ENCODE measurements around the gene SAMD4B. TPM values are rescaled to one million over a fixed set of nuclear protein-coding genes. Genes with fewer than 3 reads are reported as not detected.

Gene SAMD4B
- total RNA-seq, 4 donors from 2014 or later, result 60.7 to 102 (median 77.1) TPM

DNA sequence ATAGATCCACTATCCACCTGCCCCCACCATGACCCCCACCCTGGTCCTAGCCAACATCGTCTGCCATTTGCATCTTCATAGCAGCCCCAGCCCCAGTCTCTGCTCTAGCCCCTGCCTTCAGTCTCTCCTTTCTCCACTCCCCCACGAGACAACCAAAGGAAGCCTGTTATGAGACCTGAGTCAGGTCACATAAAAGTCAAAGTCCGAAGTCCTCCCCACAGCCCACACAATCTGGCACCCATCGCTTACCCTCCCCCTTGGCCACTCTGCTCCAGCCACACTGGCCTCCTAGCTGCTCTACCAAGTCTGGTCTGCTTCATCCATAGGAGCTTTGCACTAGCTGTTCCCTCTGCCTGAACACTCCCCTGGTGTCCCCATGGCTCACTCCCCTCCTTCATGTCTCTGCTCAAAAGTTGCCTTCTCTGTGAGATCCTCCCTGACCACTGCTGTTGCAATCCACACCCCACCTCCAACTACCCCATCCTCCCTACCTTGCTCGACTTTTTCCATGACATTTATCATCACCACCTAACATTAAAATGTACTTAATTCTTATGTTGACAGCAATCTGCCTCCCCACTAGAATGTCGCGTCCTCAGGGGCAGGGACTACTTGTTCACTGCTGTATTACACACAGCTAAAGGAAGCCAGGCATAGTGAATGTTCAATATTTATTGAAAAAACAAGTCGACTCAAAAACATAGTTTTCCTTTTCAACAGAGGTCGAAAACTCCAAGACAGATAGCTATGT lies 69.0 kb downstream of the SAMD4B start:
- intact Hi-C loops (cut with DNase I; ENCODE audit: low total_unique reads), result no loop called here
- WGBS, 2 donors (ENCODE audit: low coverage in 1 of 2), result 6 to 14% methylated on average over 6 to 9 of the region's 9 CpGs

DNA sequence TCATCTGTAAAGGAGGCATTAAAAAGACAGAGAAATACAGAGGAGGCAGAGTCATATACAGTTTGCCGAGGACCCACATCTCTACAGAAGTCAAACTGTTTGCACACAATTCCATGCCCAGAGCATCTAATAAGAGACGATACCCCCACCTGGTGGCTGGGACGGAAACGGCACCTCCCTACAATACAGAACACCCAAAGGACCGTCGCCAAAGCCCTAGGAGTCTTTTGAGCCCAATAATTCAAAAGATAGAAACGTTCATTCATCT lies 69.5 kb downstream of the SAMD4B start:
- Histone ChIP-seq H3K4me3 (peak overlapping the region in 3 of 4 donors; percentile 10 to 84 (median 66)), H3K27ac (peak overlapping the region; percentile 98 to 100 (median 99)), H3K4me1 (peaks cover 11 to 52% (median 39%) of the 10 kb centered on the region in 4 donors), H3K27me3 (peaks cover 17% of the 10 kb centered on the region), H3K36me3 (peaks cover 0 to 14% (median 8%) of the 10 kb centered on the region in 4 donors), H3K9me3 (no peaks in the 10 kb centered on the region)
- TF ChIP-seq, protein P1, sequence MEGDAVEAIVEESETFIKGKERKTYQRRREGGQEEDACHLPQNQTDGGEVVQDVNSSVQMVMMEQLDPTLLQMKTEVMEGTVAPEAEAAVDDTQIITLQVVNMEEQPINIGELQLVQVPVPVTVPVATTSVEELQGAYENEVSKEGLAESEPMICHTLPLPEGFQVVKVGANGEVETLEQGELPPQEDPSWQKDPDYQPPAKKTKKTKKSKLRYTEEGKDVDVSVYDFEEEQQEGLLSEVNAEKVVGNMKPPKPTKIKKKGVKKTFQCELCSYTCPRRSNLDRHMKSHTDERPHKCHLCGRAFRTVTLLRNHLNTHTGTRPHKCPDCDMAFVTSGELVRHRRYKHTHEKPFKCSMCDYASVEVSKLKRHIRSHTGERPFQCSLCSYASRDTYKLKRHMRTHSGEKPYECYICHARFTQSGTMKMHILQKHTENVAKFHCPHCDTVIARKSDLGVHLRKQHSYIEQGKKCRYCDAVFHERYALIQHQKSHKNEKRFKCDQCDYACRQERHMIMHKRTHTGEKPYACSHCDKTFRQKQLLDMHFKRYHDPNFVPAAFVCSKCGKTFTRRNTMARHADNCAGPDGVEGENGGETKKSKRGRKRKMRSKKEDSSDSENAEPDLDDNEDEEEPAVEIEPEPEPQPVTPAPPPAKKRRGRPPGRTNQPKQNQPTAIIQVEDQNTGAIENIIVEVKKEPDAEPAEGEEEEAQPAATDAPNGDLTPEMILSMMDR (IDR thresholded peaks at IDR 0.05), result peak; percentile 84 to 100 (median 94)
- TF ChIP-seq POLR2AphosphoS5 (IDR thresholded peaks at IDR 0.05), result peak in 1 of 3 donors; percentile 97
- TF ChIP-seq POLR2A (IDR thresholded peaks at IDR 0.05), result no peak
- intact Hi-C loops (cut with DNase I; ENCODE audit: low total_unique reads), result loop anchor here (2.0 kb wide), 1 partner anchor 13 kb away; no protein-coding TSS in a partner anchor
- DNase-seq, result peak; percentile 96
- 0% methylated on average over 1 to 7 of the region's 7 CpGs for WGBS, 2 donors (ENCODE audit: low coverage in 1 of 2)
- in situ Hi-C loops (cut with MboI; ENCODE audit: low pct_ligation_motif_present in 1 of 4, low pct_unique_long_range_greater_than_20kb in 1 of 4, low sequenced_read_pairs in 3 of 4), result no loop called here

More for the DNA sequence above, 69.0 kb downstream of the SAMD4B start:
- in situ Hi-C loops (cut with MboI; ENCODE audit: low pct_ligation_motif_present in 1 of 4, low pct_unique_long_range_greater_than_20kb in 1 of 4, low sequenced_read_pairs in 3 of 4), result no loop called here
- TF ChIP-seq POLR2AphosphoS5 (IDR thresholded peaks at IDR 0.05), result peak; percentile 81 to 97 (median 95)
- TF ChIP-seq, protein P1 (IDR thresholded peaks at IDR 0.05), result no peak
- peak; percentile 87 for TF ChIP-seq POLR2A (IDR thresholded peaks at IDR 0.05)
- no peak for TF ChIP-seq EP300 (IDR thresholded peaks at IDR 0.05; ENCODE audit: low read depth)
- peak; percentile 86 for DNase-seq
- H3K4me3 ChIP-seq, result peak overlapping the region in 3 of 4 donors; percentile 66 to 86 (median 83)
- peak overlapping the region; percentile 98 to 100 (median 99) for H3K27ac ChIP-seq
- peaks cover 0 to 14% (median 8%) of the 10 kb centered on the region in 4 donors for H3K36me3 ChIP-seq
- peaks cover 17% of the 10 kb centered on the region for H3K27me3 ChIP-seq
- H3K9me3 ChIP-seq, result no peaks in the 10 kb centered on the region
- H3K4me1 ChIP-seq, result peaks cover 11 to 54% (median 39%) of the 10 kb centered on the region in 4 donors

DNA sequence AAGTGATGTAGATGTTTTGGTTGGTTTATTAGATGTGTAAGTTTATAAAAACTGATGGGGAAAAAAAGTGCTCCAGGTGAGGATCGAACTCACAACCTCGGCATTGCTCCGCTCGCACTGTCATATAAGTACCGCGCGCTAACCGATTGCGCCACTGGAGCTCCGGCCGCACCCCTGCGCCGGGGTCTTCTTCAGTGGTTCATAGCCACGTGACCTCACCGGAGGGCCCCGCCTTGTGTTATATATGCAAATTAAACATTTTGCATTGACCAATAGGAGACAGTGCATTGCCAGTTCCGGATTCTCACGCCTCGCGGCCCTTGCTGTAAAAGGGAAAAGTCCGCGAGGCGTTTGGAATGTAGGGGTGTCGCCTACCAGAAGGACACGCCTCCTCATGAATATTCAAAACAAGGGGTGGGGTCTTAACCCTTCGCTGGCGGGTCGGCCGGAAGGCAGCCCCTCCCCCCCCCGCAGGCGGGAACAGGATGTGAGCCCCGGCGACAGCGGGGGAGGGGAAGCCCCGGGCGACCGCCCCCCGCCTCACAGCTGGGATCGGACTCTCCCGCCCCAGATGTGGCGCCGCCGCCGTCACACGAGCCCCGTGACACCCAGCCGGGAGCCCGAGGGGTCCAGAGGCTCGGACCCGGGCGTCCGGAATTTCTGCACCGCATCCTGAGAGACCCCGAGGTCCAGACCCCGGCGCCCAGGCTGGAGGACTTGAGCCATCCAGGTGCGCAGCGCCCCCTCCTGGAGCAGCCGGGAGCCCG lies 70.1 kb downstream of the SAMD4B start, which contains the start of gene PLEKHG2:
Gene PLEKHG2, plus strand, starts transcription at position 570 of the 767 bp plus-strand sequence. CDS start 1,418 bp downstream, outside the sequence.
- H3K27ac ChIP-seq, result peak within 1 kb of the TSS; percentile 98 to 100 (median 99)
- intact Hi-C loops (cut with DNase I; ENCODE audit: low total_unique reads), result loop anchor here (2.0 kb wide), 1 partner anchor 13 kb away; no protein-coding TSS in a partner anchor
- WGBS, 2 donors (ENCODE audit: low coverage in 1 of 2), result 0 to 1% methylated on average over 7 to 35 of the region's 60 CpGs
- peaks cover 11 to 52% (median 40%) of the 10 kb centered on the region in 4 donors for H3K4me1 ChIP-seq
- in situ Hi-C loops (cut with MboI; ENCODE audit: low pct_ligation_motif_present in 1 of 4, low pct_unique_long_range_greater_than_20kb in 1 of 4, low sequenced_read_pairs in 3 of 4), result no loop called here
- peak; percentile 97 for DNase-seq
- H3K27me3 ChIP-seq, result peaks cover 17% of the 10 kb centered on the region
- H3K36me3 ChIP-seq, result peaks cover 0 to 14% (median 8%) of the 10 kb centered on the region in 4 donors
- peak within 1 kb of the TSS; percentile 48 to 86 (median 75) for H3K4me3 ChIP-seq
- no peaks in the 10 kb centered on the region for H3K9me3 ChIP-seq
- TF ChIP-seq POLR2AphosphoS5 (IDR thresholded peaks at IDR 0.05) (peak; percentile 87 to 95 (median 93)), EP300 (IDR thresholded peaks at IDR 0.05; ENCODE audit: low read depth) (no peak), POLR2A (IDR thresholded peaks at IDR 0.05) (peak; percentile 95)
- TF ChIP-seq, protein P1 (IDR thresholded peaks at IDR 0.05), result peak; percentile 83 to 97 (median 91)

DNA sequence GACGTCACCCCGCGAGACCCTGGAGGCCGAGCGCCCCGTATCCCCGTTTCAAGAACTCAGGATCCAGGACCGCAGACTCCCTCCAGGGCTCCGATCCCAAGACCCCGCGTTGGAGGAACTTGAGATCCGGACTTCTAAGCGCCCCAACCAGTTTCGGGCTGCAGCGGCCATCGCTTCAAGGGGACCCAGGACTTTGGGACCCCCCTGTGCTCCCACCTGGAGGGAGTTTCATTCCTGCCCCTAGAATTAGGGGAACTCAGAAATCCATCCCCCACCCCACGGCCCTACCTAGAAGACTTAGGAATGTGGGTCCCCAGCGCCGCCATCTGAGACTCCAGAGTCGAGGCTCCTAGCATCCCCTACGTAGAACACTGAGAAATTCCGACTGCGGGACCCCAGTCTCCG lies 70.6 kb downstream of the SAMD4B start:
- Histone ChIP-seq H3K9me3 (no peaks in the 10 kb centered on the region), H3K4me3 (peak overlapping the region; percentile 48 to 86 (median 75)), H3K27me3 (peaks cover 17% of the 10 kb centered on the region), H3K36me3 (peaks cover 0 to 8% (median 6%) of the 10 kb centered on the region in 4 donors), H3K4me1 (peaks cover 11 to 52% (median 40%) of the 10 kb centered on the region in 4 donors), H3K27ac (peak overlapping the region; percentile 98 to 100 (median 99))
- 2% methylated on average over 7 of the region's 24 CpGs; no CpG with 5 or more reads in 1 of the 2 donors for WGBS, 2 donors (ENCODE audit: low coverage in 1 of 2)
- in situ Hi-C loops (cut with MboI; ENCODE audit: low pct_ligation_motif_present in 1 of 4, low pct_unique_long_range_greater_than_20kb in 1 of 4, low sequenced_read_pairs in 3 of 4), result no loop called here
- TF ChIP-seq, protein P1 (IDR thresholded peaks at IDR 0.05), result peak in 1 of 5 experiments; percentile 3
- TF ChIP-seq POLR2AphosphoS5 (IDR thresholded peaks at IDR 0.05), result peak in 2 of 3 donors; percentile 5
- TF ChIP-seq POLR2A (IDR thresholded peaks at IDR 0.05), result no peak
- no peak for TF ChIP-seq EP300 (IDR thresholded peaks at IDR 0.05; ENCODE audit: low read depth)
- intact Hi-C loops (cut with DNase I; ENCODE audit: low total_unique reads), result loop anchor here (2.0 kb wide), 1 partner anchor 14 kb away; no protein-coding TSS in a partner anchor
- DNase-seq, result no peak
